Thyroid gland (tissue), 4 donors: ENCODE results near the gene PPIA.

Experiments used
- POLR2A ChIP-seq, 2 donors: fragments of 450-650 bp; IDR thresholded peaks; one replicate each; pipeline ENCODE4 v1.6.1; 2017; ENCODE audit warnings: antibody characterized with exemption in 2 of 2, mild to moderate bottlenecking in 2 of 2, moderate library complexity in 1 of 2
- TF ChIP-seq, protein P1 (sequence below), 6 experiments: fragments of 200-600 bp in 3 of 6; fragments of 450-650 bp in 3 of 6; sonication (generic) in 3 of 6; IDR thresholded peaks; one replicate each; pipeline ENCODE4 v1.5.1; 2016 to 2019; ENCODE audit warnings: antibody characterized with exemption in 6 of 6, mild to moderate bottlenecking in 2 of 6, inconsistent platforms in 1 of 6, moderate library complexity in 1 of 6

DNA sequence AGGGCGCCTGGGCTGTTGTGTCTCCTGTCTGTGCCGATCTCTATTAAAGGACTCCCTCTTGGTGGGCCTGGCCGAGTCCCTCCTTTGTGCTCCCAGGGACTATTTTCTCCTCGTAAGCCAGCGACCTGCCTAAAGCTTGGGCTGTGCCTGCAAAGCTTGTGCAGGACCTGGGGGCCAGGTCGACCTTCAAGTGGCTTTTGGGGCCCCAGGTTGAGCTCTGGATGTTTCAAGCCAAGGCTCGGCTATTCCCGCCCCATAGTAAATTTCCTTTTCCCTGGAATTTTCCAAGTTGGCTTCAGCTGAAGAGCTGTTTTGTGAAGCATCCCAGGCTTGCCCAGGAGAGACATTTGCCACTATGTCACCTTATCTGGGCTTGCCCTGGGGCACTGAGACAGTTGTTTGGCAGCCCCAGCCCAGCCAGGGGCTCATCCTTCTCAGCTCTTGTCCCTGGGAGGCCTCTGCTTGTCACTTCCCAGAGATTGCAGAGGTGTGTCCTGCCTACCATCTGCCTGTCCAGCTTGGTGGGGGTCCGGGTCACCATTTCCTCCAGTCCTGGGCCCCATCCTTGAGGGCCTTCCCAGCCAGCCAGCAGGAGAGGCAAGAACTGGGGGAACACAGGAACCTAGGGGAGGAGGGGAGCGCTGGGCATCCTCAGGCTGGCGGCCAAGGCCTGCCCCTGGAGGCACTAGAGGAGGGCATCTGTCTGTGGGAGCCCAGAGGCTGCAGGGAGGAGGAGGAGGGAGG is 27.7 kb upstream of the PPIA start:
- TF ChIP-seq POLR2A (IDR thresholded peaks at IDR 0.05) = peak in 1 of 2 donors; percentile 7
- TF ChIP-seq, protein P1, sequence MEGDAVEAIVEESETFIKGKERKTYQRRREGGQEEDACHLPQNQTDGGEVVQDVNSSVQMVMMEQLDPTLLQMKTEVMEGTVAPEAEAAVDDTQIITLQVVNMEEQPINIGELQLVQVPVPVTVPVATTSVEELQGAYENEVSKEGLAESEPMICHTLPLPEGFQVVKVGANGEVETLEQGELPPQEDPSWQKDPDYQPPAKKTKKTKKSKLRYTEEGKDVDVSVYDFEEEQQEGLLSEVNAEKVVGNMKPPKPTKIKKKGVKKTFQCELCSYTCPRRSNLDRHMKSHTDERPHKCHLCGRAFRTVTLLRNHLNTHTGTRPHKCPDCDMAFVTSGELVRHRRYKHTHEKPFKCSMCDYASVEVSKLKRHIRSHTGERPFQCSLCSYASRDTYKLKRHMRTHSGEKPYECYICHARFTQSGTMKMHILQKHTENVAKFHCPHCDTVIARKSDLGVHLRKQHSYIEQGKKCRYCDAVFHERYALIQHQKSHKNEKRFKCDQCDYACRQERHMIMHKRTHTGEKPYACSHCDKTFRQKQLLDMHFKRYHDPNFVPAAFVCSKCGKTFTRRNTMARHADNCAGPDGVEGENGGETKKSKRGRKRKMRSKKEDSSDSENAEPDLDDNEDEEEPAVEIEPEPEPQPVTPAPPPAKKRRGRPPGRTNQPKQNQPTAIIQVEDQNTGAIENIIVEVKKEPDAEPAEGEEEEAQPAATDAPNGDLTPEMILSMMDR (IDR thresholded peaks at IDR 0.05) = no peak
